Stomach (tissue), 9 donors: ENCODE results near the gene PRRC1. TPM values are rescaled to one million over a fixed set of nuclear protein-coding genes. Genes with fewer than 3 reads are reported as not detected.

ENCODE experiments used
- DNase-seq, 2 donors: peaks; one replicate each; pipeline versions ENCODE4 v3.0.0 to v3.0.0-alpha.2; 2013 to 2019
- H3K27ac ChIP-seq, 5 donors: fragments of 200-600 bp in 4 of 5; sonication (generic) in 4 of 5; one replicate each; pipeline ENCODE4 v1.5.1; 2013 to 2019; ENCODE audit warnings: mild to moderate bottlenecking in 1 of 5, moderate library complexity in 1 of 5
- H3K27me3 ChIP-seq, 3 donors: fragments of 200-600 bp; sonication (generic); one replicate each; pipeline ENCODE4 v1.5.1; 2017 to 2019; ENCODE audit warnings: mixed run types in 1 of 3
- H3K36me3 ChIP-seq, 4 donors: fragments of 200-600 bp; sonication (generic); 1 replicate in 3 of 4; 2 replicates in 1 of 4; pipeline ENCODE4 v1.5.1; 2016 to 2019
- H3K4me1 ChIP-seq, 4 donors: fragments of 200-600 bp; sonication (generic); one replicate each; pipeline ENCODE4 v1.5.1; 2016 to 2019
- H3K4me3 ChIP-seq, 4 donors: fragments of 200-600 bp; sonication (generic) in 3 of 4; one replicate each; pipeline ENCODE4 v1.5.1; 2016 to 2019; ENCODE audit warnings: mild to moderate bottlenecking in 1 of 4
- H3K9me3 ChIP-seq, 4 donors: fragments of 200-600 bp; sonication (generic); one replicate each; pipeline ENCODE4 v1.5.1; 2016 to 2019
- EP300 ChIP-seq: sonication (generic); formaldehyde crosslinking; IDR thresholded peaks from one replicate; pipeline ENCODE4 v1.6.1; 2017; ENCODE audit warnings: antibody characterized with exemption
- POLR2A ChIP-seq, 4 donors: fragments of 450-650 bp; IDR thresholded peaks; one replicate each; pipeline ENCODE4 v1.6.1; 2016; ENCODE audit warnings: antibody characterized with exemption in 4 of 4, control low read depth in 2 of 4, mild to moderate bottlenecking in 1 of 4, moderate library complexity in 1 of 4
- POLR2AphosphoS5 ChIP-seq, 3 donors: sonication (generic); formaldehyde crosslinking; IDR thresholded peaks; one replicate each; pipeline ENCODE4 v1.6.1; 2016; ENCODE audit warnings: antibody characterized with exemption in 3 of 3
- WGBS, 5 donors: extraction: QIAGEN DNeasy Blood & Tissue Kit in 3 of 5; methylation state at CpG; one replicate each; pipeline versions ENCODE4 v1.1.5 to v1.1.7; 2013 to 2018; 5-methylcytosine and 5-hydroxymethylcytosine counted together
- intact Hi-C: fragments of 100-400 bp; cut with DNase I; formaldehyde crosslinking; loops from one replicate; pipeline ENCODE4 v1.15.1; 2023; ENCODE audit warnings: low total_unique reads
- polyA plus RNA-seq, 3 donors: library from polyadenylated mRNA; stranded (reverse); fragments of 200-250 nt; gene quantifications; one replicate each; pipeline ENCODE4 v1.2.3, GENCODE V29; 2013
- total RNA-seq, 5 donors: library from RNA; depleted of rRNA; stranded (reverse); fragments of >200 nt; gene quantifications; one replicate each; pipeline versions ENCODE4 v1.1.0 to v1.2.3, GENCODE V29; 2014 to 2016
- TF ChIP-seq, protein P1 (sequence below), 7 experiments: fragments of 450-650 bp in 4 of 7; fragments of 200-600 bp in 3 of 7; sonication (generic) in 3 of 7; IDR thresholded peaks; one replicate each; pipeline ENCODE4 v1.5.1; 2016 to 2019; ENCODE audit warnings: antibody characterized with exemption in 7 of 7, control low read depth in 2 of 7, mild to moderate bottlenecking in 1 of 7
- donor health status: healthy with polysubstance abuse.
- donor health status: Bipolar disorder and iron deficiency.
- donor health status: healthy.

Gene PRRC1
- total and polyA plus RNA-seq, 8 donors: 12.5 to 82.8 (median 30.5) TPM

DNA sequence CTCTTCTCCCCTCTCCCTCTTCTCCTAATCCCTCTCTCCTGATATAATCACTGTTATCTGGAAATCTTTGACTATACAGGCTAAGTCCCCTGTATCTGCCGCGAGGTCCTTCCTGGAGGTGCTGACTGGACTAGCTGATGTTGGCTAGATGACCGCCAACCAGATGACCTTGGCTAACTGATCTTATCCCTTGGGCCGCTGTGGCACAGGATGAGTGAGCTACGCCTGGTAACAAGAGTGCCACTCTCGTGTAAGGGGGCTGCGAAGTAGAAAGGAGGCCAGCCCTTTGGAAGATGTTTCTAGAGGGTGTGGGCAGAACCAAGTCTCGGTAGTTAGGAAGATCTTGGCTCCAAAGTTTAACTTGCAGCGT is 345 bp upstream of the PRRC1 start:
- H3K4me1 ChIP-seq: peaks cover 9 to 28% (median 18%) of the 10 kb centered on the region in 4 donors
- DNase-seq: no peak
- peak; percentile 16 for TF ChIP-seq EP300
- TF ChIP-seq, protein P1, sequence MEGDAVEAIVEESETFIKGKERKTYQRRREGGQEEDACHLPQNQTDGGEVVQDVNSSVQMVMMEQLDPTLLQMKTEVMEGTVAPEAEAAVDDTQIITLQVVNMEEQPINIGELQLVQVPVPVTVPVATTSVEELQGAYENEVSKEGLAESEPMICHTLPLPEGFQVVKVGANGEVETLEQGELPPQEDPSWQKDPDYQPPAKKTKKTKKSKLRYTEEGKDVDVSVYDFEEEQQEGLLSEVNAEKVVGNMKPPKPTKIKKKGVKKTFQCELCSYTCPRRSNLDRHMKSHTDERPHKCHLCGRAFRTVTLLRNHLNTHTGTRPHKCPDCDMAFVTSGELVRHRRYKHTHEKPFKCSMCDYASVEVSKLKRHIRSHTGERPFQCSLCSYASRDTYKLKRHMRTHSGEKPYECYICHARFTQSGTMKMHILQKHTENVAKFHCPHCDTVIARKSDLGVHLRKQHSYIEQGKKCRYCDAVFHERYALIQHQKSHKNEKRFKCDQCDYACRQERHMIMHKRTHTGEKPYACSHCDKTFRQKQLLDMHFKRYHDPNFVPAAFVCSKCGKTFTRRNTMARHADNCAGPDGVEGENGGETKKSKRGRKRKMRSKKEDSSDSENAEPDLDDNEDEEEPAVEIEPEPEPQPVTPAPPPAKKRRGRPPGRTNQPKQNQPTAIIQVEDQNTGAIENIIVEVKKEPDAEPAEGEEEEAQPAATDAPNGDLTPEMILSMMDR (IDR thresholded peaks at IDR 0.05): no peak
- WGBS, 5 donors: 11 to 19% (median 12%) methylated on average over 9 of the region's 9 CpGs
- peaks cover 0 to 9% (median 3%) of the 10 kb centered on the region in 4 donors for H3K36me3 ChIP-seq
- H3K27me3 ChIP-seq: no peaks in the 10 kb centered on the region
- intact Hi-C loops: no loop called here
- peak overlapping the region; percentile 74 to 96 (median 86) for H3K4me3 ChIP-seq
- peaks cover 0 to 10% (median 5%) of the 10 kb centered on the region in 4 donors for H3K9me3 ChIP-seq
- H3K27ac ChIP-seq: peak overlapping the region in 3 of 5 donors; percentile 7 to 88 (median 88)

- intact Hi-C loops: no loop called here
- Histone ChIP-seq H3K27me3 (no peaks in the 10 kb centered on the region), H3K4me3 (peak overlapping the region; percentile 74 to 96 (median 86)), H3K9me3 (peaks cover 0 to 10% (median 5%) of the 10 kb centered on the region in 4 donors), H3K4me1 (peaks cover 9 to 28% (median 18%) of the 10 kb centered on the region in 4 donors), H3K27ac (peak overlapping the region; percentile 84 to 90 (median 88)), H3K36me3 (peaks cover 0 to 17% (median 12%) of the 10 kb centered on the region in 4 donors)
- TF ChIP-seq, protein P1 (IDR thresholded peaks at IDR 0.05): no peak
- no peak for TF ChIP-seq POLR2A (IDR thresholded peaks at IDR 0.05)
- TF ChIP-seq POLR2AphosphoS5 (IDR thresholded peaks at IDR 0.05): no peak
- no peak for TF ChIP-seq EP300
- WGBS, 5 donors: 3 to 5% (median 5%) methylated on average over 10 of the region's 10 CpGs
- no peak for DNase-seq
Observed at GRCh38 chr5:127518319-127518621, 830 bp downstream of the PRRC1 start.

DNA sequence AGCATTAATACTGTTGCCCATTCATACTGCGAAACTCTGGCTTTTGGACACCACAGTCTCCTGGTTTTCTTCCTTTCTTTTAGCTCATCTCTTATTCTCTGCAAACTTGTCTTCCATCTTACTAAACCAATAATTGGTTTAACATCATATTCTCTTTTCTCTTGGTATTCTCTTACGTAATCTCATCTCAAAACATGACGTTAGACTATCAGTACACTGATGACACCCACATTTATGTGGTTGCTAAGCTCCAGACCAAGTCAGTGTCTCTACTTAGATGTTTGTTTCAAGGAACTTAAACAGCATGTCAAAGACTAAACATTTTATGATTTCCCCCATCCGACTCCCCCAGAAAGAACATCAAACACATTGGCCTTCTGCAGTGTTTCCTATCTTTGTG is 2.1 kb downstream of the PRRC1 start:
- Histone ChIP-seq H3K9me3 (peaks cover 0 to 10% (median 5%) of the 10 kb centered on the region in 4 donors), H3K4me3 (no peak overlapping the region), H3K27me3 (no peaks in the 10 kb centered on the region), H3K27ac (no peak overlapping the region), H3K36me3 (peaks cover 8 to 30% (median 25%) of the 10 kb centered on the region in 4 donors), H3K4me1 (peaks cover 9 to 28% (median 18%) of the 10 kb centered on the region in 4 donors)
- DNase-seq: no peak
- TF ChIP-seq, protein P1 (IDR thresholded peaks at IDR 0.05): no peak
- TF ChIP-seq EP300: no peak
- TF ChIP-seq POLR2AphosphoS5 (IDR thresholded peaks at IDR 0.05): no peak
- TF ChIP-seq POLR2A (IDR thresholded peaks at IDR 0.05): no peak
- intact Hi-C loops: no loop called here
- WGBS, 5 donors: 70 to 94% (median 81%) methylated on average over 4 of the region's 4 CpGs

GRCh38 chr5:127521138-127521770 is 3.8 kb downstream of the PRRC1 start:
- TF ChIP-seq EP300 (no peak), POLR2A (IDR thresholded peaks at IDR 0.05) (no peak), POLR2AphosphoS5 (IDR thresholded peaks at IDR 0.05) (no peak)

GRCh38 chr5:127525181-127525580 is 7.7 kb downstream of the PRRC1 start:
- H3K9me3 ChIP-seq: peaks cover 0 to 10% (median 5%) of the 10 kb centered on the region in 4 donors
- peaks cover 0 to 6% (median 3%) of the 10 kb centered on the region in 4 donors for H3K4me1 ChIP-seq
- TF ChIP-seq, protein P1 (IDR thresholded peaks at IDR 0.05): no peak
- no peak for TF ChIP-seq EP300
- no peak for TF ChIP-seq POLR2A (IDR thresholded peaks at IDR 0.05)
- TF ChIP-seq POLR2AphosphoS5 (IDR thresholded peaks at IDR 0.05): no peak
- H3K4me3 ChIP-seq: no peak overlapping the region
- WGBS, 5 donors: 96 to 100% (median 97%) methylated on average over 1 of the region's 1 CpG
- intact Hi-C loops: no loop called here
- peaks cover 28 to 86% (median 77%) of the 10 kb centered on the region in 4 donors for H3K36me3 ChIP-seq
- no peaks in the 10 kb centered on the region for H3K27me3 ChIP-seq
- no peak overlapping the region for H3K27ac ChIP-seq
- no peak for DNase-seq

More at GRCh38 chr5:127521138-127521770, 3.8 kb downstream of the PRRC1 start:
- Histone ChIP-seq H3K4me3 (no peak overlapping the region), H3K27ac (no peak overlapping the region), H3K4me1 (peaks cover 9 to 28% (median 18%) of the 10 kb centered on the region in 4 donors), H3K9me3 (peaks cover 0 to 10% (median 5%) of the 10 kb centered on the region in 4 donors), H3K27me3 (no peaks in the 10 kb centered on the region), H3K36me3 (peaks cover 17 to 47% (median 41%) of the 10 kb centered on the region in 4 donors)
- intact Hi-C loops: no loop called here
- WGBS, 5 donors: 96 to 98% (median 97%) methylated on average over 6 of the region's 6 CpGs
- no peak for DNase-seq
